ENCODE measurements around the gene TRAF3IP1.

GRCh38 chr2:238320246-238320647 lies at the start of gene TRAF3IP1:
- TF ChIP-seq CREB5 (CRISPR knock-in tag; IDR thresholded peaks at IDR 0.05; ENCODE audit: low read depth) (no peak), RARB (CRISPR knock-in tag; IDR thresholded peaks at IDR 0.05) (no peak), TOX (CRISPR knock-in tag; IDR thresholded peaks at IDR 0.05; ENCODE audit: borderline replicate concordance) (no peak), ZNF70 (CRISPR knock-in tag; IDR thresholded peaks at IDR 0.05) (no peak), PATZ1 (CRISPR knock-in tag; IDR thresholded peaks at IDR 0.05; ENCODE audit: borderline replicate concordance) (no peak)
